Measurements from ENCODE around the gene RAPGEF2.

DNA sequence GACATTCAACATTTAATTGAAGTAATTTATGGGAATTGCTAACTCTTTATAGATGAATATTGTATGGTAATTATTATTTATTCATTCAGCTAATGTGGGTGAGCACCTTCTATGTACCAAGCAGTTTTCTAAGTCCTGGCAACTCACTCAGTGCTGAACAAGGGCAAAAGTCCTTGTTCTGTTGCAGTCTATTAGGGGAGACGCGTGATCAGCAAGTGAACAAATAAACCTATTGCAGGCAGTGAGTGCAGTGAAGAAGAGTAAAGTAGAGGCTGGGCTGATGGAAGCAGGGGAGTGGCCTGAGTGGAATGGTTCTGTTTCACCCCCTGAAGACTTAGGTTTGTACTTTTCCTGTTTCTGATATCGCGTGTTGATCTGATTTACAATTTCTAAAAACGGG is 214.3 kb downstream of the RAPGEF2 start:
- TF ChIP-seq, protein P1, sequence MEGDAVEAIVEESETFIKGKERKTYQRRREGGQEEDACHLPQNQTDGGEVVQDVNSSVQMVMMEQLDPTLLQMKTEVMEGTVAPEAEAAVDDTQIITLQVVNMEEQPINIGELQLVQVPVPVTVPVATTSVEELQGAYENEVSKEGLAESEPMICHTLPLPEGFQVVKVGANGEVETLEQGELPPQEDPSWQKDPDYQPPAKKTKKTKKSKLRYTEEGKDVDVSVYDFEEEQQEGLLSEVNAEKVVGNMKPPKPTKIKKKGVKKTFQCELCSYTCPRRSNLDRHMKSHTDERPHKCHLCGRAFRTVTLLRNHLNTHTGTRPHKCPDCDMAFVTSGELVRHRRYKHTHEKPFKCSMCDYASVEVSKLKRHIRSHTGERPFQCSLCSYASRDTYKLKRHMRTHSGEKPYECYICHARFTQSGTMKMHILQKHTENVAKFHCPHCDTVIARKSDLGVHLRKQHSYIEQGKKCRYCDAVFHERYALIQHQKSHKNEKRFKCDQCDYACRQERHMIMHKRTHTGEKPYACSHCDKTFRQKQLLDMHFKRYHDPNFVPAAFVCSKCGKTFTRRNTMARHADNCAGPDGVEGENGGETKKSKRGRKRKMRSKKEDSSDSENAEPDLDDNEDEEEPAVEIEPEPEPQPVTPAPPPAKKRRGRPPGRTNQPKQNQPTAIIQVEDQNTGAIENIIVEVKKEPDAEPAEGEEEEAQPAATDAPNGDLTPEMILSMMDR (optimal IDR thresholded peaks at IDR 0.05 in 1 of 3, IDR thresholded peaks at IDR 0.05 in 1 of 3, conservative IDR thresholded peaks at IDR 0.05 in 1 of 3; ENCODE audit: extremely low read depth in 1 of 3, insufficient read depth in 2 of 3, low read length in 3 of 3) = no peak
- no peak for TF ChIP-seq EZH2 (IDR thresholded peaks at IDR 0.05; ENCODE audit: low read length)

Measured in keratinocyte (primary cell).